Measurements from ENCODE around the gene MYO9B.

DNA sequence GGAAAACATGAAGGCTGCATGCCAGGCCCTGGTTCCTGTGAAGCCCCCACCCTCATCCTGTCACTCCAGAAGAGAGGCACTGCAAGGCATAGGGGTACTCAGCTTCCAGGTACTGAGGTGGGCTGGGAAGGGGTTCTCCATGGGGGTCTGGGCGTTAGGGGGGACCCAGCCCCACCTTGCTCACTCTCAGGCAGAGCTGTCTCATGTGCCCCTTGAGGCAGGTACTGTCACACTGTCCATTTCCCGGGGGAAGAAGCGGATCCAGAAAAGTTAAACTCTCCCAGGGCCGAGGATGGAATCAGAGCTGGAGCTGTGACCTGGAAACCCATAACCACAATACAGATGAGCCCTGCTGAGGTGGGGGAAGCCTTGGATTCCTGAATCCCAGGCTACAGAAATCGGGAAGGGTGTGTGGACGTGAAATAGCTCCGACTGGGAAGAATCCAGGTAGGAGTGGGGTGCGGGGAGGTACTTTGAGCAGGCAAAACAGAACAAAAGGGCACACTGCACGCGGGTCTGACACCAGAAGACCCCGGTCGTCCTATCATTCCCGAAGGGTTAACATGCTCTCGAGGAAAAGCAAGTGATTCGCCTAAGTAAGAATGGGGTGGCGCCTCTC is 139.0 kb downstream of the MYO9B start:
- TF ChIP-seq POLR2A (IDR thresholded peaks at IDR 0.05), result no peak
- TF ChIP-seq, protein P1, sequence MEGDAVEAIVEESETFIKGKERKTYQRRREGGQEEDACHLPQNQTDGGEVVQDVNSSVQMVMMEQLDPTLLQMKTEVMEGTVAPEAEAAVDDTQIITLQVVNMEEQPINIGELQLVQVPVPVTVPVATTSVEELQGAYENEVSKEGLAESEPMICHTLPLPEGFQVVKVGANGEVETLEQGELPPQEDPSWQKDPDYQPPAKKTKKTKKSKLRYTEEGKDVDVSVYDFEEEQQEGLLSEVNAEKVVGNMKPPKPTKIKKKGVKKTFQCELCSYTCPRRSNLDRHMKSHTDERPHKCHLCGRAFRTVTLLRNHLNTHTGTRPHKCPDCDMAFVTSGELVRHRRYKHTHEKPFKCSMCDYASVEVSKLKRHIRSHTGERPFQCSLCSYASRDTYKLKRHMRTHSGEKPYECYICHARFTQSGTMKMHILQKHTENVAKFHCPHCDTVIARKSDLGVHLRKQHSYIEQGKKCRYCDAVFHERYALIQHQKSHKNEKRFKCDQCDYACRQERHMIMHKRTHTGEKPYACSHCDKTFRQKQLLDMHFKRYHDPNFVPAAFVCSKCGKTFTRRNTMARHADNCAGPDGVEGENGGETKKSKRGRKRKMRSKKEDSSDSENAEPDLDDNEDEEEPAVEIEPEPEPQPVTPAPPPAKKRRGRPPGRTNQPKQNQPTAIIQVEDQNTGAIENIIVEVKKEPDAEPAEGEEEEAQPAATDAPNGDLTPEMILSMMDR (IDR thresholded peaks at IDR 0.05), result no peak
- no peak for TF ChIP-seq EP300 (IDR thresholded peaks at IDR 0.05)
- TF ChIP-seq POLR2AphosphoS5 (IDR thresholded peaks at IDR 0.05), result no peak

All from sigmoid colon (tissue), 4 donors.